Immature natural killer cell (primary cell): ENCODE data around the gene BLOC1S1. TPM values are rescaled to one million over a fixed set of nuclear protein-coding genes. Genes with fewer than 3 reads are reported as not detected.
A peak's percentile ranks its signal among the peaks of the same experiment; 100 is the strongest.

Experiments
- DNase-seq, 3 donors: peaks; one replicate each; pipeline ENCODE4 v3.0.0; 2022; ENCODE audit warnings: mixed read lengths in 1 of 3
- H3K27ac Mint-ChIP-seq, 6 donors: one replicate each; pipeline ENCODE4 v1.8.0; 2020; ENCODE audit warnings: mixed read lengths in 6 of 6, mild to moderate bottlenecking in 5 of 6, inconsistent platforms in 4 of 6, moderate library complexity in 3 of 6
- H3K27me3 Mint-ChIP-seq, 3 donors: one replicate each; pipeline ENCODE4 v1.8.0; 2020 to 2021; ENCODE audit warnings: low read depth in 3 of 3, mild to moderate bottlenecking in 3 of 3, mixed read lengths in 3 of 3, moderate library complexity in 3 of 3, inconsistent platforms in 1 of 3
- H3K36me3 Mint-ChIP-seq, 3 donors: one replicate each; pipeline ENCODE4 v1.8.0; 2020; ENCODE audit warnings: mixed read lengths in 3 of 3, inconsistent platforms in 2 of 3, mild to moderate bottlenecking in 2 of 3
- H3K4me1 Mint-ChIP-seq, 2 donors: one replicate each; pipeline ENCODE4 v1.8.0; 2020; ENCODE audit warnings: inconsistent platforms in 2 of 2, mild to moderate bottlenecking in 2 of 2, mixed read lengths in 2 of 2, moderate library complexity in 1 of 2
- H3K4me3 Mint-ChIP-seq, 5 donors: one replicate each; pipeline ENCODE4 v1.8.0; 2020; ENCODE audit warnings: mild to moderate bottlenecking in 5 of 5, mixed read lengths in 5 of 5, inconsistent platforms in 3 of 5, moderate library complexity in 3 of 5
- H3K9me3 Mint-ChIP-seq, 6 donors: one replicate each; pipeline ENCODE4 v1.8.0; 2020; ENCODE audit warnings: mild to moderate bottlenecking in 6 of 6, mixed read lengths in 6 of 6, inconsistent platforms in 4 of 6, moderate library complexity in 3 of 6
- polyA plus RNA-seq, 3 donors: library from polyadenylated mRNA; unstranded; fragments of 300-500 nt; fragmentation: Illumina TruSeq; gene quantifications; one replicate each; pipeline ENCODE4 v1.2.3, GENCODE V29; 2021

Gene BLOC1S1
- polyA plus RNA-seq, 3 donors from 2014 or later, result 108 to 198 (median 127) TPM

- Mint-ChIP-seq H3K9me3 (no peaks in the 10 kb centered on the region), H3K27ac (peak overlapping the region in 1 of 6 donors; percentile 59), H3K4me1 (peaks cover 8 to 9% of the 10 kb centered on the region in 2 donors), H3K36me3 (no peaks in the 10 kb centered on the region), H3K4me3 (no peak overlapping the region), H3K27me3 (peaks cover 2 to 6% (median 3%) of the 10 kb centered on the region in 3 donors)
- DNase-seq, result no peak
Measured at GRCh38 chr12:55686366-55687010, 29.4 kb upstream of the BLOC1S1 start.

- Mint-ChIP-seq H3K4me1 (peaks cover 5 to 8% of the 10 kb centered on the region in 2 donors), H3K27me3 (peaks cover 0 to 6% (median 0%) of the 10 kb centered on the region in 3 donors), H3K36me3 (no peaks in the 10 kb centered on the region), H3K4me3 (no peak overlapping the region), H3K9me3 (no peaks in the 10 kb centered on the region), H3K27ac (no peak overlapping the region)
- no peak for DNase-seq
Measured at GRCh38 chr12:55687746-55688145, 28.1 kb upstream of the BLOC1S1 start.

- peaks cover 0 to 3% (median 0%) of the 10 kb centered on the region in 3 donors for H3K27me3 Mint-ChIP-seq
Measured at GRCh38 chr12:55688716-55689655, 26.9 kb upstream of the BLOC1S1 start.

GRCh38 chr12:55692631-55693322 lies 23.1 kb upstream of the BLOC1S1 start:
- DNase-seq, result no peak
- Mint-ChIP-seq H3K4me1 (peaks cover 2% of the 10 kb centered on the region in 2 donors), H3K4me3 (no peak overlapping the region), H3K36me3 (no peaks in the 10 kb centered on the region), H3K27me3 (peaks cover 0 to 5% (median 0%) of the 10 kb centered on the region in 3 donors), H3K9me3 (no peaks in the 10 kb centered on the region), H3K27ac (no peak overlapping the region)

More at GRCh38 chr12:55688716-55689655, 26.9 kb upstream of the BLOC1S1 start:
- DNase-seq, result no peak
- peak overlapping the region in 1 of 6 donors; percentile 34 for H3K27ac Mint-ChIP-seq
- no peaks in the 10 kb centered on the region for H3K36me3 Mint-ChIP-seq
- no peak overlapping the region for H3K4me3 Mint-ChIP-seq
- peaks cover 5 to 8% of the 10 kb centered on the region in 2 donors for H3K4me1 Mint-ChIP-seq
- no peaks in the 10 kb centered on the region for H3K9me3 Mint-ChIP-seq

- H3K27ac Mint-ChIP-seq, result no peak overlapping the region
- no peaks in the 10 kb centered on the region for H3K36me3 Mint-ChIP-seq
- H3K4me3 Mint-ChIP-seq, result peak overlapping the region in 1 of 5 donors; percentile 15
- H3K27me3 Mint-ChIP-seq, result peaks cover 0 to 5% (median 0%) of the 10 kb centered on the region in 3 donors
- H3K9me3 Mint-ChIP-seq, result no peaks in the 10 kb centered on the region
- H3K4me1 Mint-ChIP-seq, result no peaks in the 10 kb centered on the region
- DNase-seq, result no peak
Measured at GRCh38 chr12:55693323-55694187, 22.3 kb upstream of the BLOC1S1 start.

- Mint-ChIP-seq H3K27me3 (peaks cover 0 to 5% (median 0%) of the 10 kb centered on the region in 3 donors), H3K4me3 (no peak overlapping the region), H3K27ac (no peak overlapping the region), H3K4me1 (no peaks in the 10 kb centered on the region), H3K9me3 (no peaks in the 10 kb centered on the region), H3K36me3 (no peaks in the 10 kb centered on the region)
- DNase-seq, result no peak
Measured at GRCh38 chr12:55694188-55694515, 21.7 kb upstream of the BLOC1S1 start.

GRCh38 chr12:55694651-55695050 lies 21.2 kb upstream of the BLOC1S1 start:
- H3K27ac Mint-ChIP-seq, result no peak overlapping the region
- H3K27me3 Mint-ChIP-seq, result peaks cover 0 to 5% (median 0%) of the 10 kb centered on the region in 3 donors
- no peaks in the 10 kb centered on the region for H3K4me1 Mint-ChIP-seq
- no peak for DNase-seq
- H3K9me3 Mint-ChIP-seq, result no peaks in the 10 kb centered on the region
- H3K36me3 Mint-ChIP-seq, result no peaks in the 10 kb centered on the region
- no peak overlapping the region for H3K4me3 Mint-ChIP-seq

- Mint-ChIP-seq H3K36me3 (no peaks in the 10 kb centered on the region), H3K9me3 (no peaks in the 10 kb centered on the region), H3K4me1 (no peaks in the 10 kb centered on the region), H3K27me3 (peaks cover 0 to 2% (median 0%) of the 10 kb centered on the region in 3 donors), H3K4me3 (no peak overlapping the region), H3K27ac (no peak overlapping the region)
- DNase-seq, result no peak
Measured at GRCh38 chr12:55695349-55695748, 20.5 kb upstream of the BLOC1S1 start.

- Mint-ChIP-seq H3K27me3 (peaks cover 0 to 2% (median under 1%) of the 10 kb centered on the region in 3 donors), H3K4me3 (no peak overlapping the region), H3K27ac (no peak overlapping the region), H3K9me3 (no peaks in the 10 kb centered on the region), H3K4me1 (no peaks in the 10 kb centered on the region), H3K36me3 (no peaks in the 10 kb centered on the region)
- DNase-seq, result no peak
Measured at GRCh38 chr12:55696141-55696540, 19.7 kb upstream of the BLOC1S1 start.

- peaks cover 0 to 2% (median 2%) of the 10 kb centered on the region in 3 donors for H3K27me3 Mint-ChIP-seq
- no peaks in the 10 kb centered on the region for H3K4me1 Mint-ChIP-seq
- DNase-seq, result no peak
- no peak overlapping the region for H3K27ac Mint-ChIP-seq
- H3K9me3 Mint-ChIP-seq, result no peaks in the 10 kb centered on the region
- H3K36me3 Mint-ChIP-seq, result no peaks in the 10 kb centered on the region
- H3K4me3 Mint-ChIP-seq, result no peak overlapping the region
Measured at GRCh38 chr12:55696796-55697462, 18.9 kb upstream of the BLOC1S1 start.

GRCh38 chr12:55697686-55698085 lies 18.2 kb upstream of the BLOC1S1 start:
- DNase-seq, result no peak
- H3K4me1 Mint-ChIP-seq, result no peaks in the 10 kb centered on the region
- no peaks in the 10 kb centered on the region for H3K9me3 Mint-ChIP-seq
- peaks cover 0 to 2% (median 2%) of the 10 kb centered on the region in 3 donors for H3K27me3 Mint-ChIP-seq
- H3K27ac Mint-ChIP-seq, result no peak overlapping the region
- no peaks in the 10 kb centered on the region for H3K36me3 Mint-ChIP-seq
- H3K4me3 Mint-ChIP-seq, result no peak overlapping the region

GRCh38 chr12:55698241-55698955 lies 17.4 kb upstream of the BLOC1S1 start:
- Mint-ChIP-seq H3K27me3 (peaks cover 2 to 6% (median 4%) of the 10 kb centered on the region in 3 donors), H3K9me3 (no peaks in the 10 kb centered on the region), H3K36me3 (no peaks in the 10 kb centered on the region), H3K4me1 (no peaks in the 10 kb centered on the region), H3K4me3 (no peak overlapping the region), H3K27ac (no peak overlapping the region)
- no peak for DNase-seq
